AG20443 (cell line): Measurements from ENCODE around the gene L3MBTL4.

Experiments used
- DNase-seq: peaks from one replicate; pipeline ENCODE4 v3.0.0; 2012; ENCODE audit warnings: low spot score, mixed read lengths

The L3MBTL4 gene

DNA sequence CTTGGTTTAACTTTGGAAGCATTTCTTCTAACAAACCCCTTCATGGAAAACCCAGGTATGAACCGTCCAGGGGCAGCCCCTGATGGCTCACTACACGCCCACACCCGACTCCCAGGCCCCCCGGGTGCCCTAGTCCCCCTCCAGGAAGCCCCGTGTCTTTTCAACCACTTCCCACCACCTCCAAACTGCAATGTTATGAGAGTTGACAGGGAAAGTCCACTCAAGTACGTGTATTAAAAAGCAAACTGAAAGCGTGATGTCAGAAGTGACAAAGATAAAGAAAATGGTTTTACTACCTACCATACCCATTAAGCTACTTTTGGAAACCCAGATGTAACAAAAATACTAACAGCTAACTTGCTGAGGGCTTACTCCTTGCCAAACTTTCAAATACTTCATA, 51.5 kb downstream of the L3MBTL4 start:
- no peak for DNase-seq

DNA sequence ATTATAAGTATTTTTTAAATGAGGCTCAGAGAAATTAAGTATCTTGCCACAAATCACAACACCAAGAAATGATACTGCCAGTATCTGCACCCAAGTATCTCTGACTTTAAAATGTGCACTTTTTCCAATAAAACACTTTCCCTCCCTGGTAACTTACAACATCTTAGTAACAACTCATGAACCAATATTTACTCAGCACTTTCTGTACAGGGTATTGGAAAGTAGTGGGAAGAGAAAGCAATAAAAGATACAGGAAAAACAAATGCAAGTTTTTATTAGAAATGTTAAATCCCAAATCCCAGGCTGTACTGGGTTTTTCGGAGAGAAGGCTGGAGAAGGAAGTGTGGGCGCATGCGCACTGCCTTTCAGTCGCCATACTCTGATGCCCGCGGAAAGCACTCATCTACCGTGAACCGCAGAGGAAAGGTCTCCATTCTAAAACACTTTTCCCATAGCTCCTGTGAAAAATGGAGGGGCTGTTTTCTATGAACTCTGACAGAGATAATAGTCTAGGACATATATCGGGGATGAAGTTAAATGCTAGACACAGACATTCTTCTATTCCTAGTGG, 52.1 kb downstream of the L3MBTL4 start:
- no peak for DNase-seq

DNA sequence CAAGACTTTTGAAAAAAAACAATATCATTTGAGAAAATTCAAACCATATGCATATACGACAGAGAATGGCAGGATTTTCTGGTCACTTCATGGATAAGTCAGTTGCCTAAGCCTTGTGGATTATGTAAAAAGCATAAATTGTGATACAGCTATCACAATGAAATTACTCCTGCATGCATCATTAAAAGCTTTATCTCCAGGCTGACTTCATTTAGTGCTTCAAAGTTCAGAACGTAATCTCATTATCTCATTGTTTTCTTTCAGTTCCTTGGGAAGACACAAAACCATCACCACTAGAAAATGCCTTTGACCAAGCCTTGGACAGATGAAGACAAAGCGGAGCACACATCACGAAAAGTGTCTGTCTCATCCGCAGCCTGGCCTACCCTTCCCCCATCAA, 57.0 kb downstream of the L3MBTL4 start:
- no peak for DNase-seq

DNA sequence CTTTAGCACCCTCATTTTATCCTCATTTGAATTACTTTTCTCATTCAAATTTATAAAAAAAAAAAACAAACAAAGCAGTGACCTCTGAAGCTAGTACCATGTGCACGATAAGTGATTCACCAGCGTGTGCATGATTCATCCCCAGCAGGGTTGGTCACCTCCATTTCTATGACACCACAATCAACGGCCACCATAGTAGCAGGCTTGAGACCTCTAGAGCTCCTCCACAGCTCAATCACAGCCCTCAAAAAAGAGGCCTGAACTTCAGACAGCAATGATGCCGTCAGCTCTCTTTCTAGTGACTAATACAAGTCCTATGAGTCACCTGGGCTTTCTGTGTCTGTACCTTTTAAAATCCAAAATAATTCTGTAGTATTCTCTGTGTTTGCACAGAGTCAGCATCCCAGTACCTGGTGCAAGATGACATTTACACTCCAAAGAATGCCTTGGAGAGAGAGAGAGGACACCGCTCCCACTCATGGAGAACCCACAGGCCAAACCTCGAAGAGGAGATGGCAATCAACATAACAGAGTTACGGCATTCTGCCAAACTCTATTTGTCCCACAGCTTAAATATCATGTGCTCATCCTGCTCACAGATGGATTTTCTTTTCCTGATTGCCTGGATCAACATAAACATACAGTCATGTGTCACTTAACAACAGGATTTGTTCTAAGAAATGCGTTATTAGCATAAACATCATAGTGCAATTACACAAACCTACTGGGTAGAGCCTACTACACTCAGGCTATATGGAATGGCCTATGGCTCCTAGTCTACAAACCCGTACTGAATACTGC, 58.7 kb downstream of the L3MBTL4 start:
- no peak for DNase-seq

DNA sequence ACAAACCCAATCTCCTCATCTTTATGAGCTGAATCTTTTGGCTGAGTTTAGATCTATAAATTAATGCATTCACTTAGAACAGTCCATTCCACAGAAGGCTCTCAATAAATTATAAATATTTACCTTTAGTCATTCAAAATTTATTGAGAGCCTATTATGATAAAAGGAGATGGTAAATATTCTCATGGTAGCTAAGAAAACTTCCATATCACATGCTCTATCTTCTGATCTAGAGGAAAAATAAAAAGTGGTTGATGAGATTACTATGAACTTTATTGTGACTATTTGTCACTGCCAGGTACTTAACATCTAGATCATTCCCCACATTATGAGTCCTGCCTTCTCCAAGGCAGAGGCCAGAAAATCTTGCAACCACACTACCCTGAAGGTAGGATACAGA, 62.4 kb downstream of the L3MBTL4 start:
- DNase-seq, result no peak

DNA sequence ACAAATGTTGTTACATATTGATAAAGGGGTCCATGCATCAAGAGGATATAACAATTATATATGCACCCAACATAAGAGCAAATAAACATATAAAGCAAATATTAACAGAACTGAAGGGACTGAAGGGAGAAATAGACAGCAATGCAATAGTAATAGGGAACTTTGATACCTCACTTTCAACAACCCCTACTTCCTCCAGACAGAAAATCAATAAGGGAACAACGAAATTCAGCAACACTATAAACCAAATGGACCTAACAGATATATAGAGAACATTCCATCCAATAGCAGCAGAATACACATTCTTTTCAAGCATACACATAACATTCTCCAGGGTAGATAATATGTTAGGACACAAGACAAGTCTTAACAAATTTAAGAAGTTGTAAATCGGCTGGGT, 71.7 kb downstream of the L3MBTL4 start:
- DNase-seq, result no peak

DNA sequence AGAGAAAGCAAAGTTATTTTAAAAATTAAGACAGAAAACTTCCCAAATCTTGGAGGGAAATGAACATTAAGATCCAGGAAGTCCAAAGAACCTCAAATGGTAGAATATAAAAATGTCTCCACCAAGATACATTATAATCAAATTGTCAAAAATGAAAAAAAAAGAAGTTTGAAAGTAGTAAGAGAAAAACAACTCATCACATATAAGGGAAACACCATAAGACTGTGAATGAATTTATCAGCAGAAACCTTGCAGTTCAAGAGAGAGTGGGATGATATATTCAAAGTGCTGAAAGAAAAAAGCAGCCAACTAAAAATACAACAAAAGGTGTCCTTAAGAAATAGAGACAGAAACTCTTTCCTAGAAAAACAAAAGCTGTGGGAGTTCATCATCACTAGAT, 73.0 kb downstream of the L3MBTL4 start:
- no peak for DNase-seq

DNA sequence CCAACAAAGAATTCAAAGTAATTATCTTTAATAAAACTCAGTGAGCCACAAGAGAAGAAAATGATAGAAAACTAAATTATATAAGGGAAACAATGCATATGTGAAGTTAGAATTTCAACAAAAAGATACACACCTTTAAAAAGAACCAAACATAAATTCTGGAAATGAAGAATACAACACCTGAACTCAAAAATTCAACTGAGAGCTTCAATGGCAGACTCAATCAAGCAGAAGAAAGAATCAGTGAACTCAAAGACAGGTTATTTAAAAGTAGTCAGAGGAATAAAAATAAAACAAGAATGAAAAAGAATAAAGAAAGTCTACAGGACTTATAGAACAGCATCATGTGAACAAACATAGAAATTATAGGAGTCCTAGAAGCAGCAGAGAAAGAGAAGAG, 73.4 kb downstream of the L3MBTL4 start:
- DNase-seq, result no peak

DNA sequence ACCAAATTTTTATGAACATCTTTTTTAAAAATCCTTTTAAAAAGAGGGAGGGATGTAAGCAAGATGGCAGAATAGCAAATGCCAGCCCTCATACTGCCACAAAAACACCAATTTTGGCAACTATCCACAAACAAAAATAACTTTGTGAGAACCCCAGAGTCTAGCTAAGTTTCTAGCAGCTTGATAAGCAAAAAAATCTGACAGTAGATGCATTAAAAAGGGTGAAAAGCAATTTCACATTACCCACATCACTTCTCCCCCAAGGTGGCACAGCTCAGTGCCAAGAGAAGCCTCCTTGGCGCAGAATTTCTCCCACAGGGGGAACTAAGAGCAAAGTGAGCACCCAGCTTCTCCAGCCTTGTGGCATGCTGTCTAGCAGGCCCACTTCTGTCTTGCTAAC, 74.6 kb downstream of the L3MBTL4 start:
- DNase-seq, result no peak

DNA sequence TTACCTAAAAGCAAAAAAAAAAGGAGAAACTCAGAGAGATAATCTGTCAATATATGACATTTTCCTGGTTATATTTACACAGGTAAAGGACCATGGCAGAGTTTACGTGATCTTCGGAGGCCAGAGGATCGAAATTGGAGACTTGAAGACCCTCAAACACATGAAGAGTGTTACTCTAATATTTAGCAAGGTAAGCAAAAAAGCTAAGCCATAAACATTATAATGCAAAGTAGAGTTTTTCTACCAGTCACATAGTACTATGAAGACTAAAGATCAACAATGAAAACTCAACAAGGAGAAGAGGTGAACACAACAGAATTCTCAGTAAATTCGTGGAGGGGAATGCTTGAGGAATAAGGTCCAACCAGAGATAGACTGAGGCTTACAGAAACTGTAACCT, 78.5 kb downstream of the L3MBTL4 start:
- no peak for DNase-seq

DNA sequence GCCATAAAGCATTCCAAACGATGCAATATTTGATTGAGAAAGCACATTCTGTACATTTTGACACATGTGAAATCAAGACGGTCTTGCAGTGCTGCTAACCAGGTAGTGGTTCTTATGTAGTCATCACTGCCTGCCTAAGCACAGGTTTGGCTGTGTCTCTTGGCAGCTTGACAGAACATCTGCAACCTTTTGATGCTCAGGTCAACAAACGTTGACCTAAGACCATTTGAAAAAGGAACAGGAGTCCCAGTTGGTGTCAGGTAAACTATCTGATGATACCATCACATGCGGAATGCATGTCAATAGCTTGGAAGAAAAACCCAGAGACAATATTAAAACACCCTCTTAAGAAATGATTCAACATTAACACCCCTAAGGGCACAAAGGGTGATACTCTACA, 80.7 kb downstream of the L3MBTL4 start:
- no peak for DNase-seq

DNA sequence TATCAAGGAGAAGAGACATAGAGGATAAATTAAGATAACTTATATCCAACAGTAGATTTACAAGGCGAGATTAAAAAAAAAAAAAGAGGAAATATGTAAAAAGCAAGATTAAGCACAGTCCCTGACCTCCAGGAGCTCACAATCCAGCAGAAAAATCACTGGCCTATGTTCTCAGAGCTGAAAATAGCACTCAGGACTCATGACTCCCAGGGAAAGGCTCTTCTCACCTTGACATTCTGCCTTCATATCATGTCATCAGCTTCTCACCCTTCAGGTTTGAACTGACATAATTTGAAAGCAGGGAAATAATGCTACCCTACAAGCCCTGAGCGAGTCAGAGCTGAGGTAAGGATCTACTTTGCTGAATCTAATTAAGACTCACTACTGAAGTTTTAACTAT, 82.8 kb downstream of the L3MBTL4 start:
- no peak for DNase-seq

DNA sequence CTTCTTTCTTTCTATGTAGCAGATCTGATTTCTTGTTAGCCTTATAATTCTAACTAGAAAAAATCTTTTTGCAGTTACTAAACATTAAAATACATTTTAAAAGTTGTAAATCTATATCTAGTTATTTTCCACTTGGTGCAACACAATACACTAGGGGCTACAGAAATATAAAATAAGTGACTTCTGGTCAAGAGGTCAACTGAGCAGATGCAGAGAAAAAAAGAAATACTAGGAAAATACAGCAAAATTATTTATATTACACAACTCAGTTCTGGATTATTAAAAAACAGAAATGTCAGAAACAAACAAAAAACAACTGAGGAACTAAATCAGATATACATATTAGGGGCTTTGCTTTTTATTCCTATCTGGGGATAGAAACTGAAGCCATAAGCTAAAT, 83.9 kb downstream of the L3MBTL4 start:
- no peak for DNase-seq

DNA sequence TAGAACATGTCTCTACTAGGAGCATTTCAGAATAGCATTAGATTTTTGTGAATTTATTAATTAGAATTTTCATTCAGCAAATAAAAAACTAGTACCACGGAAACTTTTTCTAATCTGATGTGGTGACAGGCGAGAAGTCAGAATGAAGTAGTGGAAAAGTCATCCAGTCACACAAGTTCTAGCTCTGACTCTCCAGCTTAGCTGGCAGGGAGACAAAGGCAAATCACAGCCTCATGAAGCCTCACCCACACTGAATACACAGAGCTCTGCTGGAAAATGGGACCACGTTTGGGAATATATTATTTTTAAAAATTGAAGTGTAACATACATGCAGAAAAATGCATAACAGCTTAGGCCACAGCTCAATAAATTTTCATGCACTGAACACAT, 86.1 kb downstream of the L3MBTL4 start:
- DNase-seq, result no peak

DNA sequence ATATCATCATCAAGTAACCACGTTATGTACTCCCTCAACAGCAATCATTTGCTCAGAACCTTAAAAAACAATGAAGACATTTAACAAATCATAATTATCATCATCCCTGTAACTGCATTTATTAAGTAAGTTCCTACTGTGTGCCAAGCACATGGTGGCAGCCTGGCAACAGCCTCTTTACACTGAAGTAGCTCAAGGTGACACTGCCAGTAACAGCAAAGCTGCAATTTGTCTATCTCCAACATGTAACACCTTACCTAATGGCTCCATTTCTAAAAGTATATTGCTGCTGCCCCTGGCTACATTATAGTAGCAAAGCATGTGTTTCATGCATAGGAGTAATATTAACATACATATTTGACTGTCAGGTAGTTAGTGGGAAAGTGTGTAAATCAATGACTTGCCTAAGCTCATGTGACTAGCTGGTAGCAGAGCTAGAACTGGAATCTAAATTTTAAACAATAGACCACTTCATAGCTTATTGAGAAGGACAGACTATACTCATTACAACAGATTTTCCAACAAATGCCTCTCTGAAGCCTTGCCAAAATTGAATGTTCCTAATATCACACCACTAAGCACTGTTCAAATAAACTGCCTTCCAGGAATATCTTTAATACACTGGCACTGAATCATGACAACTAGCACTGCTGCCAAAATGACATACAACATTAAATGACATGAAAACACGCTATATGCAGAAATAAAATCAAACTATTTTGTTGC, 86.7 kb downstream of the L3MBTL4 start:
- DNase-seq, result no peak

DNA sequence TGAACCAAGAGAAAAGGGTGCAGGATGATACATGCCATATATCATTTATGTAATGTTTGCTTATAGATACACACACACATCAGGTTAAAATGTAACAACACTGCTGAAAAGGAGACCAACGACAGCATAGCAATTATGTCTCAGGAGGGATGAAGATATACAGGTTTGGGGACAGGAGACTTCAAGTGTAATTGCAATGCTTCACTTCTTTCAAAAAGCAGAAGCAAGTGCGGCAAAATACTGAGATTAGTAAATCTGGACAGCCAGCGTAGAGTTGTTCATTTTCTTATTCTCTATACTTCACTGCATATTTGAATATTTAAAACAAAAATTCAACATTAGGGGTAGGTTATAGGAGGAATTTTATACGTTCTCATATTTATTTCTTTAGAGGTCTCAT, 87.2 kb downstream of the L3MBTL4 start:
- no peak for DNase-seq

DNA sequence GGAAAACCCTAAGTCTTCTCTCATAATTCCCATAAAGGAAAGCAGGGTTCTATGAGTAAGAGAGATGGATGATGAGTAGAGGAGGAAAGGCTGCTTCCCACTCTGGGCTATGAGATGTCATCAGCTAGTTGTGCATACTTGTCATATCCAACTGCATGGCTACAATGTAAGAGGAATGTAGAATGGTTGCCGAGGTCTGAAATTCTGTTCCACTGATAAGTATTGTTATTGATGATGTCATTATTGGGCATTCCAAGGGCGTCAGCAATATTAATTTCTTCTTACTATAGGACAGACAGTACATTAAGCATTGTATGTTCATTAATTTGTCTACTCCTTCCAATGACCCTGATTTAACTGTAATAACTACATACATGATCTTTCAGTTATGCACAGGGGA, 88.1 kb downstream of the L3MBTL4 start:
- DNase-seq, result no peak

DNA sequence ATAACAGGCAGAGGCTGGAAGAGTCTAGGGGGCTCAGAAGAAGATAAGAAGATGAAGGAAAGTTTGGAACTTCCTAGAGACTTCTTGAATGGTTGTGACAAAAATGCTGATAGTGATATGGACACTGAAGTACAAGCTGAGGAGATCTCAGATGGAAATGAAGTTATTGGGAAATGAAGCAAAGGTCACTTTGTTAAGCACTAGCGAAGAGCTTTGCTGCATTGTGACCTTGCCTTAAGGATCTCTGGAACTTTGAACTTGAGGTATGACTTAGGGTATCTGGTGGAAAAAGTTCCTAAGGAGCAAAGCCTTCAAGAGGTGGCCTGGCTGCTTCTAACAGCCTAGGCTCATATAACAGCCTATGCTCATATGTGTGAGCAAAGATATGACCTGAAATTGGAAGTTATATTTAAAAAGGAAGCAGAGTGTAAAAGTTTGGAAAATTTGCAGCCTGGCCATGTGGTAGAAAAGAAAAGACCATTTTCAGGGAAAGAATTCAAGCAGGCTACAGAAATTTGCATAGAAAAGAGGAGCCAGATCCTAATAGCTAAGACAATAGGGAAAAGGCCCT, 91.3 kb downstream of the L3MBTL4 start:
- no peak for DNase-seq

DNA sequence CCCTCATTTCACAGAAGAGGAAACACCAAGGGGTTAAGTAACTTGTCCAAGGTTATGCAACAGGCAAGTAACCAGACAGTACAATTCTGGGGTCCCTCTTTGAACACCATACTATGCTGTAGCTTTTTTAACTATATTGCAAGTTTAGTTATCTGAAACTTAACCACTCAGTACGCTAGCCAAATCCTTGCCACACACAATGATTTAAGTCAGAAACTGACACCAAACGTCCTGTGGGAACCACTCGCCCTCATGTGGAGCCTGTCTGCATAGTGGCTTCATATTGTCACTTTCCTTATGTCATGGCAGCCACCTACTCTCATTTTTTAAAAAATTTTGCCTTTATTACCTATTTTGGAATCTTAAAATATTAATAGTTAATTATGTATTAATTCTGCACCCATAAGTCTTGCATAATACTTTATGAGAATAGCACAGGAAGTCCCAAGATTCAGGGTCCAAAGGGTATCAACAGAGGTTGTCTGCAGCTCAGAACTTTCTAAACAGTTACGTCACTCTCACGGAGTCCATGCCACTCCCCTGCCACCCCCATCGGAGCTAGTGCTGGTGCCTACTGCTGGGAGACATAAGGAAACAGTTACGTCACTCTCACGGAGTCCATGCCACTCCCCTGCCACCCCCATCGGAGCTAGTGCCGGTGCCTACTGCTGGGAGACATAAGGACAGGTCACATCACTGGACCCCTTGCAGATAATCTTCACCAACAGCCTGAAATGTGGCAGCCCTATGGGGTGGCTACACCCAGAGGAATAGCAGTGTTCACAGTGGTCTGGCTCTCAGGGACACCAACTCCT, 99.0 kb downstream of the L3MBTL4 start:
- no peak for DNase-seq

DNA sequence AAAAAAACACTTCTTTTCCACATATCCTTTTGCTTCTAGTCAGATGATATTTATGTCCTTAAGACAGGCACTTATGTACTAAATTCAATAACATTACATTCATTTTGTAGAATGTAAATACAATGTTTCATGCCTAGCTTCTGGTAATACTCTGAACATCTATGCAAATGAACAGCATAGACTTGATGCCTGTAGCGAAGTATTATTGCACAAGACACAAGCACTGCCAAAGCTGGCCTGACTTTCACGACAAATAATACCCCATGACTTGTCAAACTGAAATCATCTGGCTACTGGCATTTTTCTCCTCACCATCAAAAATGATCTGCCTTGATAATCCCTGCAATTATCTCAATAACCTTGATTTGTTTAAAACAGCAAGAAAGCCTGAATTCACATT, 101.3 kb downstream of the L3MBTL4 start:
- no peak for DNase-seq

DNA sequence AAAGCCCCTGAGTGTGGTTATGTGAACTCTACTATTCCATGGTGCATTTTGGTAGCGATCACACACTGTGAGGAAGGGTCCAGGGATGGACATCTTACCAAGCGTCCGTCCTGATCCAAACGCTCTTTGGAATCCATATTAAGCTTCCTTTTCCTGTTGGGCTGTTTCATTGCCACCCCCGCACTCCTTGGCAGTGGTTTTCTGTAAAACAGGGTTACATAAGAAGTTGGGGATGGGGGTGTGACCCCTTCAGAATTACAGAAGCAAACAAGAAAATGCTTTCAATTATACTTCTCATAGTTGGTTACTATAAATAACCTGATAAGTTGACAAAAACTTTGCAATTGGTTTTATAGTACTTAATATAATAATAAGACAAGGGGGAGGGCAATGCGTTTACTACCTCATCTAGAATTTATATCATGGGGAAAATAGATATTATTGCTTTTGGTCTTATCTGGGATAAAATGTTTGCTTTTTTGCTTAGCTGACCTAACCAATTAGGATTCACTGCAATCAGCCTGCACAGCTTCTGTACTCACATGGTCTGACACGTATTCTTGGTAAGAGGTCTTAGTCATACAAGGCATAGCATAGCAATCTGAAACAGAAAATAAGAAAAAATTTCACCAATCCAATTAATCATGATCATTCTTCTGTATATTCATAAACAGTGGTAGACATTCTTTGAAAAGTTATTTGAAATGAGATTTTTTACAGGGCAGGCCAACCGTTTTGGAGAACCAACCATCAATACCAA, 103.1 kb downstream of the L3MBTL4 start:
- no peak for DNase-seq

DNA sequence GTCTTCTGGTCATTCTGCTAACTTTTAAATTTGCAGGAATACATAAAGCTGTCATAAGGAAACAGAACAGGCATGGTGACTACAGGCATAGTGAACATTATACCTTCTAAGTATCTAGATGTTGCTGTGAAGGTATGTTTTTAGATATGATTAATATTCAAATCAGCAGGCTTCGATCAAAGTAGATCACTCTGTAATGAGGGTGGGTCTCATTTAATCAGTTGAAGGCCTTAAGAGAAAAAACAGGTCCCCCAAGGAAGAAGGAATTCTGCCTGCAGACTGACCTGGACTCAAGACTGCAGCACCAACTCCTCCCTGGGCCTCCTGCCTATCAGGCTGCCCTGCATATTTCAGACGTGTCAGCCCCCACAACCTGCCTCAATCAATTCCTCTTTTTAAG, 104.0 kb downstream of the L3MBTL4 start:
- no peak for DNase-seq
